K562 (cell line): ENCODE measurements around the gene CSRP2.

Experiments
- ESRRA ChIP-seq: fragments of 450-650 bp; IDR thresholded peaks from 2 replicates; pipeline ENCODE4 v1.6.1; 2014; ENCODE audit warnings: low read depth, mild to moderate bottlenecking, moderate library complexity, borderline replicate concordance
- EZH2 ChIP-seq: IDR thresholded peaks from 2 replicates; pipeline ENCODE4 v1.6.1; 2012; ENCODE audit warnings: low read depth, mild to moderate bottlenecking, inconsistent platforms, low read length, borderline replicate concordance
- SP1 ChIP-seq: sonication (generic); formaldehyde crosslinking; IDR thresholded peaks from 2 replicates; pipeline ENCODE4 v1.8.1; 2022; ENCODE audit warnings: mild to moderate bottlenecking, missing genetic modification reagents
- SRSF1 ChIP-seq: fragments of 200-400 bp; formaldehyde crosslinking; IDR thresholded peaks from 2 replicates; pipeline ENCODE4 v1.6.1; 2017; ENCODE audit warnings: mild to moderate bottlenecking, low read depth, low read length, moderate library complexity
- TAF15 ChIP-seq: fragments of 200-400 bp; formaldehyde crosslinking; IDR thresholded peaks from 2 replicates; pipeline ENCODE4 v1.6.1; 2017; ENCODE audit warnings: mild to moderate bottlenecking, low read depth, low read length, moderate library complexity
- ZNF609 ChIP-seq: sonication (generic); formaldehyde crosslinking; IDR thresholded peaks from 2 replicates; pipeline ENCODE4 v1.8.1; 2023; ENCODE audit warnings: missing genetic modification reagents, mild to moderate bottlenecking, borderline replicate concordance

- TF ChIP-seq SP1 (CRISPR knock-in tag) (no peak), TAF15 (no peak), EZH2 (no peak), ESRRA (no peak), ZNF609 (CRISPR knock-in tag) (no peak), SRSF1 (no peak)
Observed at GRCh38 chr12:76914102-76914859, 35.5 kb upstream of the CSRP2 start.
